GM23248 (cell line): ENCODE measurements around the gene UIMC1.

Source experiments
- EZH2 ChIP-seq: fragments of 200-600 bp; sonication (generic); IDR thresholded peaks from 2 replicates; pipeline ENCODE4 v1.6.1; 2018; ENCODE audit warnings: antibody characterized with exemption, mild to moderate bottlenecking; ENCODE audit not compliant: insufficient read depth, poor library complexity, severe bottlenecking
- EZH2phosphoT487 ChIP-seq: fragments of 200-600 bp; sonication (generic); IDR thresholded peaks from 2 replicates; pipeline ENCODE4 v1.6.1; 2018; ENCODE audit warnings: antibody characterized with exemption, moderate library complexity, mild to moderate bottlenecking, low read depth; ENCODE audit not compliant: insufficient read depth

- no peak for TF ChIP-seq EZH2phosphoT487
- TF ChIP-seq EZH2 = no peak
These were observed 94.5 kb downstream of the UIMC1 start for GRCh38 chr5:176912115-176912514.
